MCF 10A (cell line): ENCODE measurements around the gene ZNF423. TPM values are rescaled to one million over a fixed set of nuclear protein-coding genes. Genes with fewer than 3 reads are reported as not detected.

Experiments used
- BruUV-seq: library from RNA; stranded (reverse); fragments of 400-500 nt; replicated peaks from 2 replicates; lab custom pipeline; 2021; lab: Mats Ljungman, UMichigan
- CTCF ChIA-PET: fragments of 300-600 bp; sonication (Branson Sonifier 250); formaldehyde crosslinking; extraction: SDS; loops from one replicate; lab custom pipeline; 2021; ENCODE audit warnings: antibody characterized with exemption, inconsistent platforms; lab: Yijun Ruan, JAX
- POLR2A ChIA-PET: fragments of 300-600, 350-650 bp; sonication (Branson Sonifier 250); formaldehyde crosslinking; extraction: SDS; loops from one replicate; lab custom pipeline; 2020; ENCODE audit warnings: antibody characterized with exemption, inconsistent platforms; lab: Yijun Ruan, JAX
- DNase-seq: peaks from one replicate; pipeline ENCODE4 v3.0.0-alpha.2; 2018; ENCODE audit not compliant: unreplicated experiment
- H3K27ac Mint-ChIP-seq: one replicate; pipeline ENCODE4 v1.8.0; 2022; ENCODE audit warnings: mild to moderate bottlenecking, low read depth, mixed read lengths; ENCODE audit not compliant: unreplicated experiment
- H3K27me3 Mint-ChIP-seq: one replicate; pipeline ENCODE4 v1.8.0; 2022; ENCODE audit warnings: mixed read lengths; ENCODE audit not compliant: insufficient read depth, unreplicated experiment
- H3K36me3 Mint-ChIP-seq: one replicate; pipeline ENCODE4 v1.8.0; 2022; ENCODE audit warnings: mild to moderate bottlenecking, moderate library complexity, mixed read lengths; ENCODE audit not compliant: insufficient read depth, unreplicated experiment
- H3K4me1 Mint-ChIP-seq: one replicate; pipeline ENCODE4 v1.8.0; 2022; ENCODE audit warnings: mixed read lengths; ENCODE audit not compliant: insufficient read depth, unreplicated experiment
- H3K4me3 Mint-ChIP-seq: one replicate; pipeline ENCODE4 v1.8.0; 2022; ENCODE audit warnings: mild to moderate bottlenecking, moderate library complexity, mixed read lengths; ENCODE audit not compliant: unreplicated experiment
- H3K9me3 Mint-ChIP-seq: one replicate; pipeline ENCODE4 v1.8.0; 2022; ENCODE audit warnings: mixed read lengths; ENCODE audit not compliant: unreplicated experiment
- intact Hi-C: fragments of 100-400 bp; cut with micrococcal nuclease; formaldehyde crosslinking; loops from 2 replicates; pipeline ENCODE4 v1.14.1; 2022
- total RNA-seq: library from RNA; stranded (reverse); gene quantifications from 2 replicates; pipeline ENCODE4 v1.2.3, GENCODE V29; 2022
- TF ChIP-seq, protein P1 (sequence below): fragments of 200-600 bp; IDR thresholded peaks from one replicate; pipeline ENCODE4 v1.8.0; 2022; ENCODE audit warnings: antibody characterized with exemption, mild to moderate bottlenecking; ENCODE audit not compliant: unreplicated experiment

The ZNF423 gene
- total RNA-seq, 1 experiment from 2014 or later: not detected

DNA sequence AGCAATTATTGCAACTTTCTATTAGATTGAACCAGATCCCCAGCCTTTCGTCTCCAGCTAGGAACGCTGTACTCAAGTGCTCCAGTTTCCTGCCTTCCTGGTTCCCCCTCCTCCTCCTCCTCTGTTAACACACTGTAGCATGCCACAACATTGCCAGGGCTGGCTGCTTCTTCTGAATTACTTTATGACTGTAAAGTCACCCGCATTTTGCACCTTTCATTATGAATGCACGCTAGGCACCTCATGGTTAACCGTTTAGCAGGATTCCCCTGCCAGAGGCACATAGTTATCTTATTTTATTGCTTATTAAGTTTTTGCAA, 4.5 kb downstream of the ZNF423 start:
- H3K9me3 Mint-ChIP-seq: no peaks in the 10 kb centered on the region
- DNase-seq: no peak
- H3K36me3 Mint-ChIP-seq: no peaks in the 10 kb centered on the region
- TF ChIP-seq, protein P1, sequence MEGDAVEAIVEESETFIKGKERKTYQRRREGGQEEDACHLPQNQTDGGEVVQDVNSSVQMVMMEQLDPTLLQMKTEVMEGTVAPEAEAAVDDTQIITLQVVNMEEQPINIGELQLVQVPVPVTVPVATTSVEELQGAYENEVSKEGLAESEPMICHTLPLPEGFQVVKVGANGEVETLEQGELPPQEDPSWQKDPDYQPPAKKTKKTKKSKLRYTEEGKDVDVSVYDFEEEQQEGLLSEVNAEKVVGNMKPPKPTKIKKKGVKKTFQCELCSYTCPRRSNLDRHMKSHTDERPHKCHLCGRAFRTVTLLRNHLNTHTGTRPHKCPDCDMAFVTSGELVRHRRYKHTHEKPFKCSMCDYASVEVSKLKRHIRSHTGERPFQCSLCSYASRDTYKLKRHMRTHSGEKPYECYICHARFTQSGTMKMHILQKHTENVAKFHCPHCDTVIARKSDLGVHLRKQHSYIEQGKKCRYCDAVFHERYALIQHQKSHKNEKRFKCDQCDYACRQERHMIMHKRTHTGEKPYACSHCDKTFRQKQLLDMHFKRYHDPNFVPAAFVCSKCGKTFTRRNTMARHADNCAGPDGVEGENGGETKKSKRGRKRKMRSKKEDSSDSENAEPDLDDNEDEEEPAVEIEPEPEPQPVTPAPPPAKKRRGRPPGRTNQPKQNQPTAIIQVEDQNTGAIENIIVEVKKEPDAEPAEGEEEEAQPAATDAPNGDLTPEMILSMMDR: no peak
- ChIA-PET CTCF (interaction anchor here (0.6 kb wide), 1 partner anchor 1173 kb away, joined by 3 read pairs; no protein-coding TSS in a partner anchor), POLR2A (no interaction called here)
- no peak overlapping the region for H3K4me3 Mint-ChIP-seq
- no peak overlapping the region for H3K27ac Mint-ChIP-seq
- H3K4me1 Mint-ChIP-seq: no peaks in the 10 kb centered on the region
- peaks cover 82% of the 10 kb centered on the region for H3K27me3 Mint-ChIP-seq
- intact Hi-C loops: no loop called here
- BruUV-seq: no TSS peak

DNA sequence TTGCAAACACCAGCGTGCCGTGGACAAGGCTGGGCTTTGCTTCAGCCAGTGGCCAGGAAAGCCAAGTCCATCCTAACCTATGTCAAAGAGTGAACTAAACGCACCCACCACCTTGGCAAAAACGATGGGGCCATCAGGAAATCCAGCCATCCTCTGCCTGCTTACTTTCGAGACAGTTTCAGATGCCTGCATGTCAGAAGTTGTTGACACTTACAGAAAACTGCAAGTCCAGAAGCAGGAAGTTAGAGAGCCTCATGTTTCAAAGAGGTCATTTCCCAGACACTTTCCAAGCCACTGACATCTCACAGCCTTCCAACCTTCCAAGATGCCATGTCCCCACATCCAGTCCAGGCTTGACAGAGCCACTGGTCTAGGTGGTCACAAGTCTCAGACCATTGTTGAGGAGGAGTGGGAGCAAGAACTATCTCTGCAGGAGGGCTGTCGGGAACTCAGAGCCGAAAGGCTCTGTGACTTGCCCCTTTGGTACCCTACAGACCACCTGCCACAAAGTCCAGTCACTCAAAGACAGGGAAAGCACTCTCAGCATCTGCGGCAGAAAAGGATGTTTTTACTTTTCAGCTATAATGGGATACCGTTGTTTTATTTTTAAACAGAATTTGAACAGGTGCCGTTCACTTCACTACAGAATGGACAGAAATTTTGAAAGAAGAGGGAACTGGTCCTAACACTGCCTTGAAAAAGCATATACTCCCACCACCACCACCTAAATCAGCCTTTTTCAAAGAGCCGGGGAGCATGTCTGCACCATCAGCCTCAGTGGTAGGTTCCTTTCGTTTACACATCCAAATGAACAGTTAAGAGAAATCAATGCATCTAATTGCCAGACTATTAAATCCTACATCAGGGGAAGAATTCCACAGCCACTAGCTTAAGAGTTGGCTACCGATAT, 5.1 kb downstream of the ZNF423 start:
- Mint-ChIP-seq H3K4me3 (no peak overlapping the region), H3K36me3 (no peaks in the 10 kb centered on the region), H3K4me1 (no peaks in the 10 kb centered on the region), H3K27ac (no peak overlapping the region), H3K9me3 (no peaks in the 10 kb centered on the region), H3K27me3 (peaks cover 86% of the 10 kb centered on the region)
- DNase-seq: no peak
- CTCF ChIA-PET: interaction anchor here (0.6 kb wide), 2 partner anchors 284 to 1172 kb away, joined by 3 to 5 read pairs; no protein-coding TSS in a partner anchor
- no TSS peak for BruUV-seq
- intact Hi-C loops: no loop called here
- TF ChIP-seq, protein P1: no peak
- POLR2A ChIA-PET: no interaction called here

DNA sequence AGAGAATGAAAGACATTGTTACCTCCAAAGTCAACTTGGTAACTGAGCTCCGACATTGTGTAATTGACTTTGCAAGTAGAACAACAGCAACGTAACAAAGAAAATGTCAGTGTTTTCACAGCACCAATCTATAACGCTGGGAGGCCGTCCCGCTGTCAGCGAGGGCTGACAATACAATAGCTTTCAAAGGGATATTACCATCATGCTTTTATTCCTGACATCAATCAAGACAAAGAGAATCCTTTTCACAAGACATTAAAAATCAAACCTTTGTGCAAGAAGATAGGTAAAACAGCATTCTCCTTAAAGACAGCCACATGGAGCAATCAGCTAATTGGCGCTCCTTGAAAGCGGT, 6.2 kb downstream of the ZNF423 start:
- no TSS peak for BruUV-seq
- TF ChIP-seq, protein P1: no peak
- Mint-ChIP-seq H3K27me3 (peaks cover 89% of the 10 kb centered on the region), H3K36me3 (no peaks in the 10 kb centered on the region), H3K27ac (no peak overlapping the region), H3K4me1 (no peaks in the 10 kb centered on the region), H3K9me3 (no peaks in the 10 kb centered on the region), H3K4me3 (no peak overlapping the region)
- ChIA-PET POLR2A (no interaction called here), CTCF (interaction anchor here (0.7 kb wide), 1 partner anchor 176 kb away, joined by 3 read pairs; no protein-coding TSS in a partner anchor)
- no peak for DNase-seq
- intact Hi-C loops: no loop called here

DNA sequence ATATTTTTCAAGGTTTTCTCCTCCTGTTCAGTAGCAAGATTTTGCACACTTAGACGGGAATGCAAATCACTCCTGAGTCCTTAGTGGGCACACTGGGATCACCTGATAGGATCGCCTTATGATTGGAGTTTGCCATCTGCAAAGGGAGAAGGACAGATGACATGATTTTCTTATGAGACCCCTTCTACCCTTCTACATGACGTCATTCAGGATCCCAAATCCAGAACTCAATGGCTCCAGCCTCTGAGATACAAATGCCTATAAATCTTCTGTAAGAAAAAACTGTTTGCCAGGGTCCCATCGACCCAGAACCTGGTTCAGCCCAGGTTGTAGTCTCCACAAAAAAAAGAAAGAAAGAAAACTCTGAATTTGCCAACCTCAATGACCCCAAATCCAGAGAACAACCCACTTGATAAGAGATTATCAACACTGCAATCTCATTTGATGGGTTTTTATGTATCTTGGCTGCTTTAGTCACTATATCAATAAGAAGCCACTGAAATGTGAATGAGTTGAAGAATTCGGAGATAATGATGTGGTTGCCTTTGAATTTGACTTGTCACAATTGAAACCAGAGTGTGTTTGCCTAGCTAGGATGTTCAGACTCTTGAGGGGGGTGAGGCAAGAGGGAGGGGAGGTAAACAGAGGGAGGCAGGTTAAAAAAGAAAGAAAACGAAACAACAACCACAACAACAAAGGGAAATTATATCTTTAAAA, 6.7 kb downstream of the ZNF423 start:
- POLR2A ChIA-PET: no interaction called here
- H3K36me3 Mint-ChIP-seq: no peaks in the 10 kb centered on the region
- no peak overlapping the region for H3K4me3 Mint-ChIP-seq
- CTCF ChIA-PET: interaction anchor here (0.7 kb wide), 1 partner anchor 177 kb away, joined by 3 read pairs; no protein-coding TSS in a partner anchor
- TF ChIP-seq, protein P1: no peak
- no peak for DNase-seq
- H3K27me3 Mint-ChIP-seq: peaks cover 89% of the 10 kb centered on the region
- intact Hi-C loops: no loop called here
- H3K4me1 Mint-ChIP-seq: no peaks in the 10 kb centered on the region
- no TSS peak for BruUV-seq
- H3K27ac Mint-ChIP-seq: no peak overlapping the region
- H3K9me3 Mint-ChIP-seq: no peaks in the 10 kb centered on the region
